Iris pigment epithelial cell (primary cell): ENCODE measurements around the gene UBAP2.

ENCODE experiments used
- DNase-seq: peaks from one replicate; pipeline ENCODE4 v3.0.0-alpha.2; 2011; ENCODE audit warnings: low read depth

Gene UBAP2

GRCh38 chr9:34048727-34049629 lies at the start of gene UBAP2:
TSS of gene UBAP2 (minus strand) at chr9:34048887. CDS start at chr9:34017148, 31,739 bp downstream.
- peak; percentile 98 for DNase-seq

- no peak for DNase-seq
These were observed 49.6 kb upstream of the UBAP2 start for GRCh38 chr9:34098307-34098706.

GRCh38 chr9:34097865-34098264 lies 49.2 kb upstream of the UBAP2 start:
- DNase-seq: no peak

- no peak for DNase-seq
These were observed 48.1 kb upstream of the UBAP2 start for GRCh38 chr9:34096751-34097150.

- no peak for DNase-seq
These were observed 44.9 kb upstream of the UBAP2 start for GRCh38 chr9:34093578-34093977.

GRCh38 chr9:34089311-34089710 lies 40.6 kb upstream of the UBAP2 start:
- DNase-seq: peak; percentile 50

- DNase-seq: no peak
These were observed 38.7 kb upstream of the UBAP2 start for GRCh38 chr9:34087370-34087769.

- no peak for DNase-seq
These were observed 38.2 kb upstream of the UBAP2 start for GRCh38 chr9:34086864-34087263.

- no peak for DNase-seq
These were observed 37.2 kb upstream of the UBAP2 start for GRCh38 chr9:34085581-34086500.

- DNase-seq: no peak
These were observed 35.9 kb upstream of the UBAP2 start for GRCh38 chr9:34084562-34084961.

- DNase-seq: peak; percentile 79
These were observed 30.5 kb upstream of the UBAP2 start for GRCh38 chr9:34079181-34079580.

- DNase-seq: peak; percentile 94
These were observed 24.3 kb upstream of the UBAP2 start for GRCh38 chr9:34072868-34073590.

GRCh38 chr9:34072410-34072809 lies 23.7 kb upstream of the UBAP2 start:
- no peak for DNase-seq

- DNase-seq: peak; percentile 33
These were observed 22.1 kb upstream of the UBAP2 start for GRCh38 chr9:34070606-34071324.

GRCh38 chr9:34069831-34070230 lies 21.1 kb upstream of the UBAP2 start:
- DNase-seq: no peak

- no peak for DNase-seq
These were observed 16.9 kb upstream of the UBAP2 start for GRCh38 chr9:34065541-34065940.

- DNase-seq: no peak
These were observed 11.3 kb upstream of the UBAP2 start for GRCh38 chr9:34059954-34060353.

GRCh38 chr9:34059281-34059680 lies 10.6 kb upstream of the UBAP2 start:
- DNase-seq: no peak

GRCh38 chr9:34049630-34050384 lies 1.1 kb upstream of the UBAP2 start:
- no peak for DNase-seq

GRCh38 chr9:34047864-34048726 lies 592 bp downstream of the UBAP2 start:
- no peak for DNase-seq
